Esophagus squamous epithelium (tissue), 4 donors: ENCODE measurements around the gene MAP2K7.

ENCODE experiments used
- POLR2A ChIP-seq, 4 donors: fragments of 450-650 bp; IDR thresholded peaks; one replicate each; pipeline ENCODE4 v1.6.1; 2017; ENCODE audit warnings: antibody characterized with exemption in 4 of 4, mild to moderate bottlenecking in 4 of 4, moderate library complexity in 3 of 4
- TF ChIP-seq, protein P1 (sequence below), 6 experiments: fragments of 450-650 bp in 4 of 6; fragments of 200-600 bp in 2 of 6; sonication (generic) in 2 of 6; IDR thresholded peaks; one replicate each; pipeline ENCODE4 v1.5.1; 2016 to 2019; ENCODE audit warnings: antibody characterized with exemption in 6 of 6, mild to moderate bottlenecking in 4 of 6, moderate library complexity in 4 of 6

GRCh38 chr19:7862413-7862951 is 41.2 kb upstream of the MAP2K7 start:
- TF ChIP-seq, protein P1, sequence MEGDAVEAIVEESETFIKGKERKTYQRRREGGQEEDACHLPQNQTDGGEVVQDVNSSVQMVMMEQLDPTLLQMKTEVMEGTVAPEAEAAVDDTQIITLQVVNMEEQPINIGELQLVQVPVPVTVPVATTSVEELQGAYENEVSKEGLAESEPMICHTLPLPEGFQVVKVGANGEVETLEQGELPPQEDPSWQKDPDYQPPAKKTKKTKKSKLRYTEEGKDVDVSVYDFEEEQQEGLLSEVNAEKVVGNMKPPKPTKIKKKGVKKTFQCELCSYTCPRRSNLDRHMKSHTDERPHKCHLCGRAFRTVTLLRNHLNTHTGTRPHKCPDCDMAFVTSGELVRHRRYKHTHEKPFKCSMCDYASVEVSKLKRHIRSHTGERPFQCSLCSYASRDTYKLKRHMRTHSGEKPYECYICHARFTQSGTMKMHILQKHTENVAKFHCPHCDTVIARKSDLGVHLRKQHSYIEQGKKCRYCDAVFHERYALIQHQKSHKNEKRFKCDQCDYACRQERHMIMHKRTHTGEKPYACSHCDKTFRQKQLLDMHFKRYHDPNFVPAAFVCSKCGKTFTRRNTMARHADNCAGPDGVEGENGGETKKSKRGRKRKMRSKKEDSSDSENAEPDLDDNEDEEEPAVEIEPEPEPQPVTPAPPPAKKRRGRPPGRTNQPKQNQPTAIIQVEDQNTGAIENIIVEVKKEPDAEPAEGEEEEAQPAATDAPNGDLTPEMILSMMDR (IDR thresholded peaks at IDR 0.05), result no peak
- no peak for TF ChIP-seq POLR2A (IDR thresholded peaks at IDR 0.05)
